ENCODE data around the gene TMEM196.

- TF ChIP-seq POLR2A (IDR thresholded peaks at IDR 0.05; ENCODE audit: low read depth, low read length) (no peak), CTCF (IDR thresholded peaks at IDR 0.05; ENCODE audit: extremely low read depth in 1 of 2, insufficient read depth in 1 of 2, low read depth in 1 of 2, low read length in 2 of 2) (no peak), EZH2 (IDR thresholded peaks at IDR 0.05; ENCODE audit: borderline replicate concordance, low read depth, low read length, severe bottlenecking) (no peak)
These were observed 42.7 kb upstream of the TMEM196 start for GRCh38 chr7:19816128-19816527.
